SK-N-MC (cell line): ENCODE data around the gene NHERF2.

Experiments used
- EZH2 ChIP-seq: fragments of 200-600 bp; sonication (generic); IDR thresholded peaks from one replicate; pipeline ENCODE4 v1.6.1; 2017; ENCODE audit warnings: antibody characterized with exemption
- FOXP2 ChIP-seq: optimal IDR thresholded peaks from 2 replicates; pipeline ENCODE3; 2011; ENCODE audit warnings: mild to moderate bottlenecking, moderate library complexity; ENCODE audit not compliant: insufficient read depth; ENCODE audit errors: extremely low read length, control extremely low read depth
- POLR2AphosphoS5 ChIP-seq: IDR thresholded peaks from 2 replicates; pipeline ENCODE4 v1.6.1; 2012; ENCODE audit warnings: mild to moderate bottlenecking, low read depth, low read length, borderline replicate concordance

DNA sequence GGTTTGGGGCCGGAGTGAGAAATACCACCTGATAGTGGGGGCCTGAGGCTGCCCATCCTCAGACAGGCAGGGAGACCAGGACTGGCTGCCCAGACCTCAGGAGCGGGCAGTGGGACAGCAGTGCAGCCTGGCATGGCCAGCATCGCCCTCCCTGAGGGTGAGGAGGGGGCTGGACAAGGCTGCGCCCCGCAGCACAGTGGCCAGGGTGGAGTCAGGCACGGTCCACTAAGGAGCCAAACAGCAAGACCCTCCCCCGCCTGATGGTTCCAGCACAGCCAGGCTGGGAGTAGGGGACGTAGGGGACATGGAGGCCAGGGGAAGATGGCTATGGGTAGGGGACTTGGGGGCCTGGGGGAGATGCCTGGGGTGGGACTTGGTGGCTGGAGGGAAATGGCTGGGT lies 20.4 kb upstream of the NHERF2 start:
- TF ChIP-seq POLR2AphosphoS5 (peak; percentile 15; the same call in 1 of the 2 replicates), EZH2 (no peak), FOXP2 (no peak)
